Muscle of arm (tissue), 12 donors: ENCODE results near the gene MSRB2. TPM values are rescaled to one million over a fixed set of nuclear protein-coding genes. Genes with fewer than 3 reads are reported as not detected.
A peak's percentile ranks its signal among the peaks of the same experiment; 100 is the strongest.
"Not testable (repeated sequence)": the region's sequence is repeated elsewhere in the genome, so short reads cannot be mapped to it uniquely, and the experiment has no call there.

Source experiments
- DNase-seq: peaks from one replicate; pipeline ENCODE4 v3.0.0-alpha.2; 2013
- polyA plus RNA-seq, 12 donors: library from polyadenylated mRNA; unstranded; fragments of 120-200 nt; gene quantifications; one replicate each; pipeline ENCODE4 v1.2.1, GENCODE V29; 2013; ENCODE audit not compliant: insufficient read length in 12 of 12

The MSRB2 gene
- polyA plus RNA-seq, 12 donors, result 33.3 to 74.7 (median 62.2) TPM; not detected in 1

DNA sequence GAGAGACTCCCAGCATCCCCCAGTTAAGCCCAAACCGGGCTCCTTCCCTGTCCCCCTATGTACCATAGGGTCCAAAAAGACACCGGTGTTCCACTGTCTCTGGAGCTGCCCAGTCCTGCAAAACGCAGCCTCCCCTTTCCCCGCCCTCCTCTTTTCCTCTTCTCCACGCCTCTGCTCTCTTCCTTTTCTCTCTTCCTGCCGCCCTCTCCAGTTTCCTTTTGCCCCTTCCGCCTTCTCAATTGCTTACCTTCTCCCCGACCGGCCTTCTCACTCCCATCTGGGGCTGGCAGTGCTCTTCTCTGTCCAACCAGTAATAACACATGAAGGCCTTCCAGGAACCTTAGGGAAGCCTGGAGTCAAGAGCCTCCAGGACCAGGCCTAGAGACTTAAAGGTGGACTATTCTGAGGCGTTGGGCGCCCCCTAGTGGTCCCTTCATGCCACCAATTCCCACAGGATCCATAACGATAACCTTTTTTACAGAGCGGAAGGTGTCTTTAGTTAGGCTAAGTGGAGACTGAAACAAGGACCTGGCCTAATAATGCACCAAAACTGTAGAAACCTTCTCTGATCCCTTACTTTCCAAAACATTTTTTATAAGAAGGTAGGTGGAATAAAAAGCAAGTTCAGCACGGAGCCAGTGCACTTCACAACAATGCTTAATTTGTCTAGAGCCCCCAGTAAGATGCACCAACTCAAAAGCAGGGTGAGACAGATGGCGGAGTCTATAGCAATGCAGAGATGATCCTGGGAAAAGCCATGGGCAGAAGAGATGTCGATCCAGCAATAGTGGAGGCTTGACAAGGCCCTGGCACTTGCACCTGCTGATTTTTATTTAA lies 27.2 kb upstream of the MSRB2 start:
- peak; percentile 63 for DNase-seq

DNA sequence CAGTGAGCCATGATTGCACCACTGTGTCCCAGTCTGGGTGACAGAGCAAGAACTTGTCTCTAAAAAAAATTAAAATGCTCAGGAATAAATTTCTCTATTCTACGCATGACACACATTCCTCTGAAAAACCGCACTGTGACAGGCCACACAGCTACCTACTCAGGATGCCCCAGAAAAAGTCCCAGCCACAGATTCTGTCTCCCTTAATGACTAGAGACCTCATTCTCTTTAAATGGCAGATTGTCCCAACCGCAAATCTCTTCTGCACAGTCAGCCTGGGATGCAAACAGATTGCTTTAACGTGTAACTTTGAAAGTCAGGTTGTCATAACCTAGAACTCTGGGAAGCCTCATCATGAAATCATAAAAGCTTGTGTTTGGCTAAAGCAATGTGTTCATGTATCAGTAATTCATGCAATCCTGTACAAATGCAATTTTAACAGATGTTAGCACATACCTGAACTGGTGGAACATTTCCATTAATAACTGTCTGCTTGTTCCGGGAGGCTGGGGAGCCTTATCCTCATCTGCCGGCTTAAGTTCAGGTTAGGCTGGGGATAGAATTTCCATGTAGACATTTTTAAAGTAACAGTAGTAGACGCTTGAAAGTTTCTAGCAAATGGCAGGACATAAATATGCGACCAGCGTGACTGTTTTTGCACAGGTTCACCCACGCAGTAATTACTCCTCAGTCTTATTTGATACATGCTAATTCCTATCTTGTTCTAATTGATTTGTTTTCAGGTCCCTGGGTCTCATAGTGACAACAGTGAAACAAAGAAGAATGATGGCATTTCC lies 26.2 kb upstream of the MSRB2 start:
- no peak for DNase-seq

DNA sequence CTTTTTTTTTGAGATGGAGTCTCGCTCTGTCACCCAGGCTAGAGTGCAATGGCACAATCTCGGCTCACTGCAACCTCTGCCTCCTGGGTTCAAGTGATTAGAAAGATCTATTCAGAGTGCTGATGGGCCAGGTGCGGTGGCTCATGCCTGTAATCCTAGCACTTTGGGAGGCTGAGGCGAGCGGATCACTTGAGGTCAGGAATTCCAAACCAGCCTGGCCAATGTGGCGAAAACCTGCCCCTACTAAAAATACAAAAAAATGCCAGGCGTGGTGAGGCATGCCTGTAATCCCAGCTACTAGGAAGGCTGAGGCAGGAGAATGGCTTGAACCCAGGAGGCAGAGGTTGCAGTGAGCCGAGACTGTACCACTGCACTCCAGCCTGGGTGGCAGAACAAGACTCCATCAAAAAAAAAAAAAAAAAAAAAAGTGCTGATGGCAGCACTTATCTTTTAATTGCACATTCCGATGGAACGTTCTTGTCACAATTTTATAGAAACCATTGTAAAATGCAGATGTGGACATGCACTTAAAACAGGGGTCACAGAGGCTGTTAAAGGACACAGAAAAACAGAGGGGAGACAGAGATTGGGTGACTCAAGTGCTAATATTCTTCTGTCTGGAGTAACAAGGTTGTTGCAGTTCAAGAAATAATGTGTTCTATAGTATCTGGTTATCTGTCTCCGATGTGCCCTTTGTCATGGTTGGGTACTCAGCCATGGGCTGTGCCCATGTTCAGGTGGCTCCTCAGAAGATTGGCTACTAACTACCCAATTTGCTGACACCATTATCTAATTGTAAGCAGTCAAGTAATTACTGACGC lies 25.1 kb upstream of the MSRB2 start:
- not testable (repeated sequence) for DNase-seq

DNA sequence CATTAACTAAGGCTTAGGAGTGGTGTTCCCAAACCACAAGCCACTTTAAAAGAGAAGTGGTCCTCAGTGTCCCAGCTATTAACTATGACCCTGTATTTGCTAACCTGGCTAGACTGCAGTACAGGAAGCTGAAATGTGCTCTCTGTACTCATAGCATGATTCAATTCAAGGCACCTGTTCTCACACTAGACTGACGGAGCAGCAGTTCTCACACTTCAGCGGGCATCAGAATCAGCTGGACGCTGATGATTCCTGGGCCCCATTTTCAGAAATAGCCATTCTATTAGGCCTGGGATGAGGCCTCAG lies 24.5 kb upstream of the MSRB2 start:
- DNase-seq, result no peak

DNA sequence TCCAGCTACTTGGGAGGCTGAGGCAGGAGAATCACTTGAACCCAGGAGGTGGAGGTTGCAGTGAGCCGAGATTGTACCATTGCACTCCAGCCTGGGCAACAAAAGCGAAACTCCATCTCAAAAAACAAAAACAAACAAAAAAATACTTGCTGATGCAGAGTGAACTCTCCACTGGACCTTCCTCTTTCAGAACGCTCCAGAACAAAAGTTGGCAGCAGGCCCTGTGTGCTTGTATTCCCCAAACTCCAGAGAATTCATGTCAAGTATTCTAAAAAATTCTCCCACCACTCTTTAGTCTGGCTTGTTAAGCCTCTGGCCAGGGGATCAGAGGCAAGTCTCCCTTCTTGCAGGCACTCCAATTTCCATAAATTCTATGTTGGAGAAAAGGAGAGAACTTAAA lies 22.8 kb upstream of the MSRB2 start:
- not testable (repeated sequence) for DNase-seq

DNA sequence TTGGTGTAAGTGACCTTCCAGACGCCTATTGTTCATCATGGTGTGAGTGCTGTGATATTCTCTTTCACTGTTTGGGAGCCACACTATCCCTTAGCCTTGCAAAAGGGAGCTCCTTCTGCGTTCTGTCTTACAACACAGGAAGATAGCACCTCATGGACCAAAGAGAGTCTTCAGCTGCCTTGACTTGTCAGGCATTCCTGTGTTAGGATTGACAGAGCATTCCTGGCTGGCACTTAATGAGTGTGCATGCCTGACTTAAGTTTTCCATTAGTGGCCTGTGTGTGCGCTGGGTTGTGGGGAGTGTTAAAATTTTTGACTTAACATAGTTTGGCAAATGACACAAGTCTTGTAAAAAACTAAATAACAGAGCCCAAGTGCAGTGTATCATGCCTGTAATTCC lies 21.9 kb upstream of the MSRB2 start:
- DNase-seq, result no peak

DNA sequence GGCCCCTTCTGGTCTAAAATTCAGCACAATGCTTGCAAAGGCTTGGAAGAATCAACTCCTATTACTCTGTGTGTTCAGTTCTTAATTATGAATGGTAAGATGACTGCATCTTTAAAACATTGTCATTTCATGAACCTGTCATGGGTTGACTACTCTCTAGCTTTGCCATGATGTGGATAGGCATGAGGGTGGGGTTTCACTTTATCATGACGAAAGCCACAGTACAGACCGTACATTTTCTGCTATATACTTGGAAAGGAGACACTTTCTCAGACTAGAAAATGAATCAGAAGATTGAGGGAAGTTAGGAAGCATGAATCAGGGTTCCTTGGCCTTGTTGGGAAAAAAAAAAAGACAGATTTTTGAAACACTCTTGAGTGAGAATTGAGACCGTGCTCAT lies 19.7 kb upstream of the MSRB2 start:
- no peak for DNase-seq

DNA sequence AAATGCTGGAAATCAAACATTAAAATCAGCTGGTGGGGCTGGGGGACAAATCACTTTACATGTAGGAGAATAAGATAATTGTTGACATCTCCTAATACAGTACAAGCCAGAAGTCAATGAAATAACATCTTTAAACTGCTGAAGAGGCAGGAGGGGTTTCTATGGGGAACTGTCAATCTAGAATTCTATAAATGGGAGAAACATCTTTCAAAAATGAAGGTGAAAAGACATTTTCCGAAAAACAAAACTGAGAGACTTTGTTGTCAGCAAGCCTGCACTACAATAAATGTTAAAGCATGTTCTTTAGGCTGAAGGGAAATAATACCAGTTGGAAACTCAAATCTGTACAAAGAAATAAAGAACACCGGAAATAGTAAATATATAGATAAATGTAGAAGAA lies 17.3 kb upstream of the MSRB2 start:
- no peak for DNase-seq

DNA sequence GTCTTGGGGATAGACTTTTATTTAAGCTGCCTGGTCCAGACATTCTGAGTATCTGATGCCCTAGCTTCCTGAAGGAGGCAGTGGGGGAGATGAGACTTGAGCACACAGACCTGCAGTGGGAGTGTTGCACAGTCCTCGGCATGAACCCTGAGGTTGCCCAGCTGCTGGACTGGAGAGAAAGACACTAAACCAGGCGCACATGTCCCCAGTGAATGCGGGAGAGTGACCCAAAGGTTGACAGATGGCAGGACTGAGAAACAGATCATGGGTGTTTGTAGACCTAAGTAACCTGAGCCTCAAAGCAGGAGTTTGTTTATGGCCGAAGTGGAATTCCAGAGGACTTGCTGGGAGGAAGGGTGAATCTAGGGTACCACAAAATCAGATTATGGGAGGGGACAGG lies 15.7 kb upstream of the MSRB2 start:
- DNase-seq, result no peak

DNA sequence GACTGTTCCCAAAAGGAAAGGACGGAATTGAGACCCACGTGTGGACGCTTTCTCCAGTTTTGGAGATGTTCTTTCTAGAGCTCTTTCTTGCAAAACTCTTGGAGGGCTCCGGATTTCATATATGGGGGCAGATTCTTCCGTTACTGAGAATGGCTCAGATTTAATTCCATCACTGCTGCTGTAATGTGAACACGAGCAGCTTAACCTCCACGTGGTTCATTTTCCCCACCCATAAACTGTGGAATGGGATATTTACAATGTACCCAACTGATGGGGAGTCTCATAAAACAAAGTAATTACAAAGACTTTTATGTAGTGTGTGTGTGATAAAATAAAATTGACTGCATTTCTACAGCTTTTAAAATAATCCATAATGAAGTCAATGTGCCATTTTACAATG lies 15.1 kb upstream of the MSRB2 start:
- no peak for DNase-seq

DNA sequence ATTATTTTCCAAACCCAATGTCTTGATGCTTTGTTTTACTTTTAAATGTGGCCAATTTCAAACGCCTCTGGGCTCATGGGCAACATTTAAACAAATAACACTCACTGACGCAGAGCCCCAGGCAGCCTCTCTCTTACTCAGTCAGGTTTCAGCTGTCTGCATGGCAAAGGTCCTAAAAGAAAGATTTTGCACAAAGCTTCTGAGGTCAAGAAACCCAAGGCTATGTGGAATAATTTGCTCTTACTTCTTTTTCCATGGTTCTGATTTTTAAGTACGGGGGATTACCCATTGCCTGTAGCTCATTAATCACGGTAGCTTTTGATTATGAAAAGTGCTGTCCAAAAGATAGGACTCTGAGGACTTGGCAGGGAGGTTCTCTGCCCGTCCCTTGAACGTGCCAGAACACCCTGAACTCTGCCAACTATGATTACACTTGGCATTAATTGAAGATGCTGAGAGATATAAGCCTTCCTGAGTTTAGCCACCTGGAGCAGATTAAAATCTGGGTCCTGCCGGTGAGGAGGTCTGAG lies 14.1 kb upstream of the MSRB2 start:
- DNase-seq, result no peak

DNA sequence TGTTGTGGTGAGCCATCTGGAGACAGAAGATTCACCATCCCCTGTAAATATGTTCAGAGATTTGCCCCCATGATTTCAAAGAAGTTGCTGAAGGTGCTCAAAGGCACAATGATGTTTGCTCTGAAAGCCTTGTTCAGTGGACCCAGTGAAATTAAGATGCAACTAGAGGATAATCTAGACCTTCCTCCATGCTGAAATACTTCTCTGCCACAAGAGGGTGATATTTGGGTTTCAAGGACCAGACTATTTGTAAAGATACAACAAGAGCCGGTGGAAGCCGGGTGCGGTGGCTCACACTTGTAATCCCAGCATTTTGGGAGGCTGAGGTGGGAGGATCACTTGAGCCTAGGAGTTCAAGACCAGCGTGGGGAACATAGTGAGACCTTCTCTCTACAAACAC lies 13.5 kb upstream of the MSRB2 start:
- DNase-seq, result no peak

DNA sequence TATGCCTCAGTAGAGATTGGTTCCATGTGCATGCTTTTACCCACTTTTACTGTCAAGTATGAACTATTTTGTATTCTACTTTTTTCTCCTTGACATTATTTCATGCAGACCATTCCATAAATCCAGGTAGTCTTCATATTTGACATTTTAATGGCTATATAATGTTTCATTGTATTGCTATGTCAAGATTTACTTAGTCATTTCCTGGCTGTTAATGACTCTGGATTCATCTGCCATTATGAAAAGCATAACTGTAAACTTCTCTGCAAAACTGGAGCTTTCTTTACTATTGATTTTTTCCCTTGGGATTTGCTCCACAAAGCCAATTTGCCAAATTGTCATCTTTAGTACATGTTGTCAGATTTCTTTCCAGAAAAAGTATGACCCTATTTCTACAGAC lies 6.8 kb upstream of the MSRB2 start:
- no peak for DNase-seq

DNA sequence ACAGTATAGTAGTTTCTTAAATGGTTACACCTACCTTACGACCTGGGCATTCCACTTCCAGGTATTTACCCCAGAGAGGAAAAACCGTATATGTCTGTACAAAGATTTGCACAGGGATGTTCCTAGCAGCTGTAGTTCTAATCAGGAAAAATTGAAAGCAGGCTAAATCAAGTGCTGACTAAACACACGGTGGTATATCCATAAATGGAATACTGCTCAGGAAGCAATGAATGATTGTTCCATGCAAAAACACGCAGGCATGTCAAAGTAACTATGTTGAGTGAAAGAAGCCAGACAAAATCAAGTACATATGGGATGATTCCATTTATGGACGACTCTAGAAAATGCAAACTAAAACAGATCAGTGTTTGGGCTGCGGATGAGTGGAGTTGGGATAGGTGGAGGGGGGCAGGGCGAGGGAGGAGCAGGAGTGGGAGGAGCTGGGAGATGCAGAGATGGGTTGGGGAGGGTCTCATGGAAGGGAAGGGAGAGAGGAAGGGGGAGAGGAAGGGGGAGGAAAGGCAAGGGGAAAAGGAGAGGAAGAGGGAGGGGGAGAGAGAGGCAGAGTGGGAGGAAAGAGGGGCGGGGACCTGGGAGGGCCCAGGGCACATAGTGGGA lies 484 bp upstream of the MSRB2 start:
- DNase-seq, result no peak

DNA sequence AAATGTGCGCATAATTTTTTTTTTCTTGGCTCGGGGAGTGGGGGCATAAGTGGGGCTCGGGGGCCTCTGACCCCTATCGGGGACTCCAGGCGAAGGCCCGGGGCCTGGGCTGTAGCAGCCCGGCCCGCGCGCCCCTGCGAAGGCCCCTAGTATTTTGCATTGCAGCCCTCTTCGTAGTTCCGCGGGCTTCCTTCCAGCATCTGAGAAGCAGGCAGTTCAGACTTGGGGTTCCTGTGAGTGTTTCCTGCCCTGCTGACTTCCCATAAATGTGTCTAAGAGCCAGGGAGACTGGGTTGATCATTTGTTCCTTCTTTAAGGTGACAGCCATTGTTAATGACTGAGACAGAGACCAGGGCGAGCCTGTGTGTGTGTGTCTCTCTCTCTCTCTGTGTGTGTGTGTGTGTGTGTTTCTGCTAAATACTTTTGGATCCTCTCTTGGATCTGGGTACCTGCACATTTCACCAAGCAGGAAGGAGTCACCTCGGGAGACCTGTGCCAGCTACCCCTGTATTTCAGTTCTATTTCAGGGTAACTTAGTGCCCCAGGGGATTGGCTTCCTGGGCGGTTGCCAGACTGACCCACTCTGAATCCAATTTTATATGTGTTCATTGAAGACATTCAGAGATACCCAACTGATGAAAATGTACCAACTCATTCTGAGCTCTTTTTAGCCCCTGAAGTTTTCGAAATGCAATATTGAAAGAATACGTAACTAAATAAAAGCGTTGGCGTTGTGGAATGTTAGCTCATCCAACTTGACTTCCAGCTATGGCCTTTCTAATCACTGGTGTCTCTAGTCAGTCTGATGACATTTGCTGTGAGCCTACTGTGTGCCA lies 805 bp downstream of the MSRB2 start:
- peak; percentile 80 for DNase-seq

DNA sequence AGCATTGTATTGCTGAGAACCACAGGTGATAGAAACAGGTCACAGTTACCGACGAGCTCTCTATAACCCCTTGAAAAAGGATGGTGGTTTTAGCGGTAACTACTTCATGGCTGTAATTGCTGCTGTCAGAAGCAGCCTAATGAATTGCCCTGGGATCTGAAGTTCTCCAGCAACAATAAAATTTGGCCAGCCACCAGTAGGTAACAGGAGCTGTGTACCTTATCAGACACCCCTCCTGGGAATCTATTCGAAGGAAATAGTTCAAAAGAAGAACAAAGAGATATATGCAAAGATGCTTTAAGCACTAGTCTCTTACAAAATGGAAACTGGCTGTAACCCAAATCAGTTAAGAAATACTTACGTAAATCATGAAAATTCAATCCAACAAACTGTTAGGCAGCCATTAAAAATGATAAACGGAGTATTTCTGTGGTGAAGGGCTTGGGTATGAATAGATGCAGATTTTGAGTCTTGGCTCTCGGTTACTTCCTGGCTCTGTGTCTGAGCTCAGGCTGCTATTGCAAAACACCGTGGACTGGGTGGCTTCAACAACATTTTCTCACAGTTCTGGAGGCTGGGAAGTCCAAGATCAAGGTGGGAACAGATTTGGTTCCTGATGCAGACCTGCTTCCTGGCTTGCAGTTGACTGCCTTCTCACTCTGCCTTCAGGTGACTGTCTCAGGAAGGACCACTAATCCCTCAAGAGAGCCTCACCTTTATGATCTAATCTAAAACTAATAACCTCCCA lies 1.6 kb downstream of the MSRB2 start:
- no peak for DNase-seq

DNA sequence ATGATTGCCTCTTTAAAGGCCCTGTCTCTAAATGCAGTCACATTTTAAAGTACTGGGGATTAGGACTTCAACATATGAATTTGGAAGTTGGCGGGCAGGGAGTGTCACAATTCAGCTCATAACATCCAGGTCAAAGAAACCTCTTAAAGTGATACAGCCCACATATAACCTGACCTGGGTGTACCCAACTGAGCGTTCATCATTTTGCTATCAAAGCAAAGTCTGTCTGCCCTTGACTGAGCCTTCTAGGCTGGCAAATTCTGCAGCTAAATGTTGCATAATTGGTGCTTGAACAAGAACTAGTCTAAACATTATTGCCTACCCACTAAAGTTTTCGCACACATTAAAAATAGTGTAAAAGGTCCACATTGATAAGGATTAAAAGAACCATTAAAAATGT lies 3.7 kb downstream of the MSRB2 start:
- DNase-seq, result no peak

DNA sequence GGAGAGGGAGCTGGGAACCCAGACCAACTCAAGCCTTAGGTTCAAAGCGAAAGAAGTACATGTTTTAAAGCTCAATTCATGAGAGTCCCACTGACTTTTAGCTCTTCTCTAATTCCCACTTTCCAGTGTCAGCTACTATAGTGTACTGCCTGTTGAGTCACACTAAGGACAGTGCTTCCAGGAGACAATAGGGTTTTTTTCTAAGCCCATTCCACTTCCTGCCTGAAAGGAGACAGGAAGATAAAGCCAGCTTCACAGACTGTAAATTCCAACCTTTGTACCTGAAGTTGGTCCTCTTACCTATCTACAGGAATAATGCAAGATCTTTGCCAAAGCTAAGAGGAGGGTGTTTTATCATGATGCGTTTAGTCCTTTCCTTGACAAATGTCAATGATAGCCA lies 4.4 kb downstream of the MSRB2 start:
- DNase-seq, result no peak

DNA sequence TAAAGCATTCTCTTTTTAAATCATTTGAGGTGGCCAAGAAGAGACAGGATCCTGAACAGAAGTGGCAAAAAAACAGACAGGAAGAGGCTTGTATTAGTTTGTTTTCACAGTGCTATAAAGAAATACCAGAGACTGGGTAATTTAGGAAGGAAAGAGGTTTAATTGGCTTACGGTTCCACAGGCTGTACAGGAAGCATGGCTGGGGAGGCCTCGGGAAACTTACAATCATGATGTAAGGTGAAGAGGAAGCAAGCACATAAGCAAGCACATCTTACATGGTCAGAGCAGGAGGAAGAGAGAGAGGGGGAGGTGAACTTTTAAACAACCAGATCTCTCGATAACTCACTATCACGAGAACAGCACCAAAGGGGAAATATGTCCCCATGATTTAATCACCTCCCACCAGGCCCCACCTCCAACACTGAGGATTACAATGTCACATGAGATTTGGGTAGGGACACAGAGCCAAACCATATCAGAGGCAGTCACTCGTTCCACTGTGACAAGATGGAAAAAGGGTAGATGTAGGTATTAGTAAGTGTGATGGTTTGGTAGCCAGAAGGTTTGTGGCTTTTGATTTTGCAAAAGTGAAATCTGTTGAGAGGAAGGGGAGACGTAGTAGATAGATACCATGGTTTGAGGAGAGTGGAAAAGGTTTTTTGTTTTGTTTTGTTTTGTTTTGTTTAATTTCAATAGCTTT lies 5.1 kb downstream of the MSRB2 start:
- DNase-seq, result no peak
